PC-3 (cell line): ENCODE measurements around the gene CSRP2.

Experiments
- CTCF ChIP-seq: fragments of 300-600 bp; sonication (generic); conservative IDR thresholded peaks from 2 replicates; pipeline ENCODE4 v1.5.1; 2017; ENCODE audit warnings: antibody characterized with exemption, low read depth, mild to moderate bottlenecking, low read length
- EZH2 ChIP-seq: fragments of 300-600 bp; sonication (generic); IDR thresholded peaks from one replicate; pipeline ENCODE4 v1.6.1; 2017; ENCODE audit warnings: antibody characterized with exemption, mild to moderate bottlenecking, low read length; ENCODE audit not compliant: unreplicated experiment
- EZH2phosphoT487 ChIP-seq: fragments of 300-600 bp; sonication (generic); IDR thresholded peaks from 2 replicates; pipeline ENCODE4 v1.6.1; 2018; ENCODE audit warnings: mild to moderate bottlenecking, antibody characterized with exemption, low read length, borderline replicate concordance

GRCh38 chr12:76927170-76927784 lies 48.5 kb upstream of the CSRP2 start:
- TF ChIP-seq CTCF (peak; percentile 85), EZH2 (no peak), EZH2phosphoT487 (no peak)
